K562 (cell line): ENCODE measurements around the gene NUTF2. TPM values are rescaled to one million over a fixed set of nuclear protein-coding genes. Genes with fewer than 3 reads are reported as not detected.

Experiments used
- ARID2 ChIP-seq: fragments of 450-650 bp; IDR thresholded peaks from 2 replicates; pipeline ENCODE4 v1.6.1; 2017; ENCODE audit warnings: antibody characterized with exemption, mild to moderate bottlenecking
- ATF1 ChIP-seq, 2 experiments: fragments of 450-650 bp in 1 of 2; IDR thresholded peaks; 2 replicates each; pipeline ENCODE4 v1.6.1; 2016; ENCODE audit warnings: missing compliant biosample characterization in 1 of 2, missing genetic modification characterization in 1 of 2
- STAG1 ChIP-seq: sonication (generic); formaldehyde crosslinking; IDR thresholded peaks from 2 replicates; pipeline ENCODE4 v1.5.0; 2020; ENCODE audit warnings: missing genetic modification reagents, borderline replicate concordance
- ZNF263 ChIP-seq: sonication (generic); formaldehyde crosslinking; IDR thresholded peaks from 2 replicates; pipeline ENCODE4 v1.8.0; 2022; ENCODE audit warnings: mild to moderate bottlenecking, missing genetic modification reagents, borderline replicate concordance
- polyA plus RNA-seq, 8 experiments: library from polyadenylated mRNA; depleted of rRNA in 4 of 8; stranded (reverse) in 5 of 8; unstranded in 3 of 8; fragments of >200 nt; fragmentation: Nextera tagmentation in 2 of 8; fragmentation: Illumina TruSeq in 1 of 8; extraction: Ambion mirVana in 2 of 8; extraction: Trizol in 1 of 8; gene quantifications; 2 replicates each; pipeline versions ENCODE4 v1.2.1 to v1.2.3, GENCODE V29; 2011 to 2014; ENCODE audit warnings: inconsistent platforms in 1 of 8, missing spikeins in 1 of 8
- total RNA-seq, 7 experiments: library from RNA; depleted of rRNA in 6 of 7; stranded (reverse); fragments of >200 nt in 6 of 7; fragmentation: Illumina TruSeq in 2 of 7; extraction: Trizol in 2 of 7; gene quantifications; 2 replicates each; pipeline versions ENCODE4 v1.2.1 to v1.2.3, GENCODE V29; 2011 to 2021; ENCODE audit warnings: low replicate concordance in 1 of 7
- TF ChIP-seq, protein P1 (sequence below): fragments of 200-800 bp; sonication (Bioruptor generic); IDR thresholded peaks from 2 replicates; pipeline ENCODE4 v1.6.1; 2016; ENCODE audit warnings: missing genetic modification characterization, missing compliant biosample characterization
- TF ChIP-seq, protein P2 (sequence below): fragments of 250-450 bp; sonication (Bioruptor Pico); IDR thresholded peaks from 2 replicates; pipeline ENCODE4 v1.4.0; 2020
- TF ChIP-seq, protein P3 (sequence below), 2 experiments: fragments of 450-650 bp; formaldehyde crosslinking in 1 of 2; IDR thresholded peaks; 2 replicates each; pipeline versions ENCODE4 v1.4.0 to v1.6.1; 2014 to 2020; ENCODE audit warnings: mild to moderate bottlenecking in 2 of 2, borderline replicate concordance in 1 of 2, low read depth in 1 of 2

NUTF2 gene
- total and polyA plus RNA-seq, 9 of the 15 experiments (the other 6 are each of a cell fraction or from before 2014, with no cell fraction given): 106 to 248 (median 147) TPM

DNA sequence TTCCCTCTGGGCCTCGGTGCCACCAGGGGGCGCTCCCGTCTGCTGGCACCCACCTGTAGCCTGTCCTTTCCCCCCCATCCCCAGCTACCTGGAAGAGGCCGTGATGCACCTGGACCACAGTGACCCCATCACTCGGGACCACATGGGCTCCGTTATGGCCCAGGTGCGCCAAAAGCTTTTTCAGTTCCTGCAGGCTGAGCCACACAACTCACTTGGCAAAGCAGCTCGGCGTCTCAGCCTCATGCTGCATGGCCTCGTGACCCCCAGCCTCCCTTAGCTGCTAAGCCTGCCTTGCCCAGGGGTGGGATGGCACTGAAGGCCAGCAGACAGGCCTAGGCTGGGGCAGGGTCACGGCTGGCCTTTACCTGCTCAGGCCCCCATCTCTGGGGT lies 37.1 kb downstream of the NUTF2 start (continued):
- TF ChIP-seq ZNF263 (CRISPR knock-in tag): no peak
- TF ChIP-seq ATF1 (CRISPR knock-in tag; IDR thresholded peaks at IDR 0.05): no peak
- TF ChIP-seq ATF1 (tag; IDR thresholded peaks at IDR 0.05): no peak
- peak; percentile 67; the same call in 1 of the 2 replicates for TF ChIP-seq STAG1
- peak; percentile 56; the same call in 1 of the 2 replicates for TF ChIP-seq ARID2
- TF ChIP-seq, protein P1, sequence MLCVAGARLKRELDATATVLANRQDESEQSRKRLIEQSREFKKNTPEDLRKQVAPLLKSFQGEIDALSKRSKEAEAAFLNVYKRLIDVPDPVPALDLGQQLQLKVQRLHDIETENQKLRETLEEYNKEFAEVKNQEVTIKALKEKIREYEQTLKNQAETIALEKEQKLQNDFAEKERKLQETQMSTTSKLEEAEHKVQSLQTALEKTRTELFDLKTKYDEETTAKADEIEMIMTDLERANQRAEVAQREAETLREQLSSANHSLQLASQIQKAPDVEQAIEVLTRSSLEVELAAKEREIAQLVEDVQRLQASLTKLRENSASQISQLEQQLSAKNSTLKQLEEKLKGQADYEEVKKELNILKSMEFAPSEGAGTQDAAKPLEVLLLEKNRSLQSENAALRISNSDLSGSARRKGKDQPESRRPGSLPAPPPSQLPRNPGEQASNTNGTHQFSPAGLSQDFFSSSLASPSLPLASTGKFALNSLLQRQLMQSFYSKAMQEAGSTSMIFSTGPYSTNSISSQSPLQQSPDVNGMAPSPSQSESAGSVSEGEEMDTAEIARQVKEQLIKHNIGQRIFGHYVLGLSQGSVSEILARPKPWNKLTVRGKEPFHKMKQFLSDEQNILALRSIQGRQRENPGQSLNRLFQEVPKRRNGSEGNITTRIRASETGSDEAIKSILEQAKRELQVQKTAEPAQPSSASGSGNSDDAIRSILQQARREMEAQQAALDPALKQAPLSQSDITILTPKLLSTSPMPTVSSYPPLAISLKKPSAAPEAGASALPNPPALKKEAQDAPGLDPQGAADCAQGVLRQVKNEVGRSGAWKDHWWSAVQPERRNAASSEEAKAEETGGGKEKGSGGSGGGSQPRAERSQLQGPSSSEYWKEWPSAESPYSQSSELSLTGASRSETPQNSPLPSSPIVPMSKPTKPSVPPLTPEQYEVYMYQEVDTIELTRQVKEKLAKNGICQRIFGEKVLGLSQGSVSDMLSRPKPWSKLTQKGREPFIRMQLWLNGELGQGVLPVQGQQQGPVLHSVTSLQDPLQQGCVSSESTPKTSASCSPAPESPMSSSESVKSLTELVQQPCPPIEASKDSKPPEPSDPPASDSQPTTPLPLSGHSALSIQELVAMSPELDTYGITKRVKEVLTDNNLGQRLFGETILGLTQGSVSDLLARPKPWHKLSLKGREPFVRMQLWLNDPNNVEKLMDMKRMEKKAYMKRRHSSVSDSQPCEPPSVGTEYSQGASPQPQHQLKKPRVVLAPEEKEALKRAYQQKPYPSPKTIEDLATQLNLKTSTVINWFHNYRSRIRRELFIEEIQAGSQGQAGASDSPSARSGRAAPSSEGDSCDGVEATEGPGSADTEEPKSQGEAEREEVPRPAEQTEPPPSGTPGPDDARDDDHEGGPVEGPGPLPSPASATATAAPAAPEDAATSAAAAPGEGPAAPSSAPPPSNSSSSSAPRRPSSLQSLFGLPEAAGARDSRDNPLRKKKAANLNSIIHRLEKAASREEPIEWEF (CRISPR knock-in tag): no peak
- TF ChIP-seq, protein P2, sequence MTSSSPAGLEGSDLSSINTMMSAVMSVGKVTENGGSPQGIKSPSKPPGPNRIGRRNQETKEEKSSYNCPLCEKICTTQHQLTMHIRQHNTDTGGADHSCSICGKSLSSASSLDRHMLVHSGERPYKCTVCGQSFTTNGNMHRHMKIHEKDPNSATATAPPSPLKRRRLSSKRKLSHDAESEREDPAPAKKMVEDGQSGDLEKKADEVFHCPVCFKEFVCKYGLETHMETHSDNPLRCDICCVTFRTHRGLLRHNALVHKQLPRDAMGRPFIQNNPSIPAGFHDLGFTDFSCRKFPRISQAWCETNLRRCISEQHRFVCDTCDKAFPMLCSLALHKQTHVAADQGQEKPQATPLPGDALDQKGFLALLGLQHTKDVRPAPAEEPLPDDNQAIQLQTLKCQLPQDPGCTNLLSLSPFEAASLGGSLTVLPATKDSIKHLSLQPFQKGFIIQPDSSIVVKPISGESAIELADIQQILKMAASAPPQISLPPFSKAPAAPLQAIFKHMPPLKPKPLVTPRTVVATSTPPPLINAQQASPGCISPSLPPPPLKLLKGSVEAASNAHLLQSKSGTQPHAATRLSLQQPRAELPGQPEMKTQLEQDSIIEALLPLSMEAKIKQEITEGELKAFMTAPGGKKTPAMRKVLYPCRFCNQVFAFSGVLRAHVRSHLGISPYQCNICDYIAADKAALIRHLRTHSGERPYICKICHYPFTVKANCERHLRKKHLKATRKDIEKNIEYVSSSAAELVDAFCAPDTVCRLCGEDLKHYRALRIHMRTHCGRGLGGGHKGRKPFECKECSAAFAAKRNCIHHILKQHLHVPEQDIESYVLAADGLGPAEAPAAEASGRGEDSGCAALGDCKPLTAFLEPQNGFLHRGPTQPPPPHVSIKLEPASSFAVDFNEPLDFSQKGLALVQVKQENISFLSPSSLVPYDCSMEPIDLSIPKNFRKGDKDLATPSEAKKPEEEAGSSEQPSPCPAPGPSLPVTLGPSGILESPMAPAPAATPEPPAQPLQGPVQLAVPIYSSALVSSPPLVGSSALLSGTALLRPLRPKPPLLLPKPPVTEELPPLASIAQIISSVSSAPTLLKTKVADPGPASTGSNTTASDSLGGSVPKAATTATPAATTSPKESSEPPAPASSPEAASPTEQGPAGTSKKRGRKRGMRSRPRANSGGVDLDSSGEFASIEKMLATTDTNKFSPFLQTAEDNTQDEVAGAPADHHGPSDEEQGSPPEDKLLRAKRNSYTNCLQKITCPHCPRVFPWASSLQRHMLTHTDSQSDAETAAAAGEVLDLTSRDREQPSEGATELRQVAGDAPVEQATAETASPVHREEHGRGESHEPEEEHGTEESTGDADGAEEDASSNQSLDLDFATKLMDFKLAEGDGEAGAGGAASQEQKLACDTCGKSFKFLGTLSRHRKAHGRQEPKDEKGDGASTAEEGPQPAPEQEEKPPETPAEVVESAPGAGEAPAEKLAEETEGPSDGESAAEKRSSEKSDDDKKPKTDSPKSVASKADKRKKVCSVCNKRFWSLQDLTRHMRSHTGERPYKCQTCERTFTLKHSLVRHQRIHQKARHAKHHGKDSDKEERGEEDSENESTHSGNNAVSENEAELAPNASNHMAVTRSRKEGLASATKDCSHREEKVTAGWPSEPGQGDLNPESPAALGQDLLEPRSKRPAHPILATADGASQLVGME (CRISPR knock-in tag): no peak
- TF ChIP-seq, protein P3, sequence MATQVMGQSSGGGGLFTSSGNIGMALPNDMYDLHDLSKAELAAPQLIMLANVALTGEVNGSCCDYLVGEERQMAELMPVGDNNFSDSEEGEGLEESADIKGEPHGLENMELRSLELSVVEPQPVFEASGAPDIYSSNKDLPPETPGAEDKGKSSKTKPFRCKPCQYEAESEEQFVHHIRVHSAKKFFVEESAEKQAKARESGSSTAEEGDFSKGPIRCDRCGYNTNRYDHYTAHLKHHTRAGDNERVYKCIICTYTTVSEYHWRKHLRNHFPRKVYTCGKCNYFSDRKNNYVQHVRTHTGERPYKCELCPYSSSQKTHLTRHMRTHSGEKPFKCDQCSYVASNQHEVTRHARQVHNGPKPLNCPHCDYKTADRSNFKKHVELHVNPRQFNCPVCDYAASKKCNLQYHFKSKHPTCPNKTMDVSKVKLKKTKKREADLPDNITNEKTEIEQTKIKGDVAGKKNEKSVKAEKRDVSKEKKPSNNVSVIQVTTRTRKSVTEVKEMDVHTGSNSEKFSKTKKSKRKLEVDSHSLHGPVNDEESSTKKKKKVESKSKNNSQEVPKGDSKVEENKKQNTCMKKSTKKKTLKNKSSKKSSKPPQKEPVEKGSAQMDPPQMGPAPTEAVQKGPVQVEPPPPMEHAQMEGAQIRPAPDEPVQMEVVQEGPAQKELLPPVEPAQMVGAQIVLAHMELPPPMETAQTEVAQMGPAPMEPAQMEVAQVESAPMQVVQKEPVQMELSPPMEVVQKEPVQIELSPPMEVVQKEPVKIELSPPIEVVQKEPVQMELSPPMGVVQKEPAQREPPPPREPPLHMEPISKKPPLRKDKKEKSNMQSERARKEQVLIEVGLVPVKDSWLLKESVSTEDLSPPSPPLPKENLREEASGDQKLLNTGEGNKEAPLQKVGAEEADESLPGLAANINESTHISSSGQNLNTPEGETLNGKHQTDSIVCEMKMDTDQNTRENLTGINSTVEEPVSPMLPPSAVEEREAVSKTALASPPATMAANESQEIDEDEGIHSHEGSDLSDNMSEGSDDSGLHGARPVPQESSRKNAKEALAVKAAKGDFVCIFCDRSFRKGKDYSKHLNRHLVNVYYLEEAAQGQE (IDR thresholded peaks at IDR 0.05; ENCODE audit: borderline replicate concordance): peak; percentile 79
- TF ChIP-seq, protein P3 (CRISPR knock-in tag; IDR thresholded peaks at IDR 0.05; ENCODE audit: low read depth): no peak
